ENCODE results near the gene SOWAHA. TPM values are rescaled to one million over a fixed set of nuclear protein-coding genes. Genes with fewer than 3 reads are reported as not detected.

Gene SOWAHA
- total RNA-seq, 4 donors from 2014 or later, result 0.16 to 0.75 (median 0.37) TPM

- no peak for TF ChIP-seq CTCF (IDR thresholded peaks at IDR 0.05; ENCODE audit: low read depth)
These were observed 7.2 kb downstream of the SOWAHA start for GRCh38 chr5:132820162-132820754.

- no peak for TF ChIP-seq CTCF (IDR thresholded peaks at IDR 0.05; ENCODE audit: low read depth)
These were observed 8.2 kb downstream of the SOWAHA start for GRCh38 chr5:132821350-132821749.

DNA sequence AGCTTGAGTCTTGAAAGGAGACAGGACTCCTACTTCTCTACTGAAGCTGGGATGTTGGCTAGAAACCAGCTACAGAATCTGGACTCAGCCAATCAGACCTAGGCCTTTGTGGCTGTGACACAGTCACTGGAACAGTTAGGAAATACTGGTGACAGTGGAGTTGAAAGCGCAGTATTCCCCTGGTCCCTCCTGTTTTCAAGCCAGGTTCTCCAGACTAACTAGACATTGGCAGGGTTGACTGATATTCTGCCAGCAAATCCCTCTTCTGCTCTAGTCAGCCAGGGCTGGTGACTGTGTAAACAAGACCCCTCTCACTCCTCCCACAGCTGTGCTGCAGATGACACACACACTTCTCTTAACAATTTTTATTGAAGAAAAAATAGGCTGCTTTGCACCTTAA, 8.7 kb downstream of the SOWAHA start:
- TF ChIP-seq CTCF (IDR thresholded peaks at IDR 0.05; ENCODE audit: low read depth), result no peak

DNA sequence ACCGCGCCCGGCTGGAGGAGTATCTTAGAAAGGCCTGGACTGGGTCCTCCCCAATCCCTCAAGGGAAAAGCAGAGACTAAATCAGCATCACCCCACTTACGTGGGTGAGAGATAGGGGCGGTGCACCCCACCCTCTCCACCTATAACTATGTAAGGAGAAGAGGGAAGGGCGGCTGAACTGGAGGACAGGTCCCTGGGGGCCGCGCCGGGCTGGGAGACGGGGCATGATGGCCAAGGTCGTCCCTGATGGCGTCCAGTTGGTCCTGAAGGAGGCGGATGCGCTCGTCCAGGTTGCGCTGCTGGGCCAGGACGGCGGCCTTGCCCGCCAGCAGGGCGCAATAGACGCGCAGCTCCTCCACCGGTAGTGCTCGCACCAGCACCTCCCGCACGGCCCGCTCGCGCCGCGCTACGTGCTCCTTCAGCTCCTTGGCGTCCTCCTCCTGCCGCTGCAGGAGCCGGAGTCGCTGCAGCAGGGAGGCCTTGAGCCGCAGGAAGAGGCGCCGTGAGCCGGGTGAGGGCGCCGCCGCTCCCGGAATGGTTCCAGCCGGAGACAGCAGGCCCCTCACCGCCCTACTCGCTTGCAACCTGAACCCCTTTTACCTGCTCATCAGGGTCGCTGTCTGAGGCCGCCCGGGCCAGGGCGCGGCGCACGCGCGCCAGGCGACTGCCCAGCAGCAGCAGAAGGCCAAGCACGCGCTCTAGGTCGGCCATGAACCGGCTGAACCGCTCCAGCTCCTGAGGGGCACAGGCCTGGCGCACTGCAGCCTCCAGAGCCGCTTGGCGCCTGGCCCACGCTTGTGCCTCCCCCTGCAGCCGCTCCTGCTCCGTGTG, 9.8 kb downstream of the SOWAHA start:
- no peak for TF ChIP-seq CTCF (IDR thresholded peaks at IDR 0.05; ENCODE audit: low read depth)

DNA sequence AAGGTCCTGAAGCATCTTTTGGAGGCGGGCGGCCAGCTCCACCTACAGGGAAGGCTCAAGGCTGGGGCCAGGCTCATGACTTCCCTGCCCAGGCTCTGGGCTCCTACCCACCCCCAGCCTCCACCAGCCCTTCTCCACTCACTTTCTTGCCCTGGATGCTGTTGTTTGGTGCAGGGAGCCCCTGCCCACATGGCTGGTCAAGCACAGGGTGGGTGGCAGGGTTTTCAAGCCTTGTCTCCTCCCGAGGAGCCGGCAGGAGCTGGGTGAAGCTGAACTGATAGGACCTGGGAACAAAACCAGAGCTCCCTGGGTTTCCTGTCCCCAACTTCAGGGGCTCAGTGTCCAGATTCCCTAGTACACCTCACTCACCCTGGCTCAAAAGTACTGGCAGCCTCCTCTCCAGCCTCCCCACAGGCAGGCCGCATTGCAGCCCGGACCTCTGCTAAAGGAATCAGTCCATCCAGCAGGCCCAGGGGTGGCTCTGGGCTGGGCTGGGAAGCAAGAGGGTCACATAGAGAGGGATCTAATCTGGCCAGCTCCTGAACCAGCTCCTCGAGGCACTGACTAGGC, 10.5 kb downstream of the SOWAHA start:
- no peak for TF ChIP-seq CTCF (IDR thresholded peaks at IDR 0.05; ENCODE audit: low read depth)

DNA sequence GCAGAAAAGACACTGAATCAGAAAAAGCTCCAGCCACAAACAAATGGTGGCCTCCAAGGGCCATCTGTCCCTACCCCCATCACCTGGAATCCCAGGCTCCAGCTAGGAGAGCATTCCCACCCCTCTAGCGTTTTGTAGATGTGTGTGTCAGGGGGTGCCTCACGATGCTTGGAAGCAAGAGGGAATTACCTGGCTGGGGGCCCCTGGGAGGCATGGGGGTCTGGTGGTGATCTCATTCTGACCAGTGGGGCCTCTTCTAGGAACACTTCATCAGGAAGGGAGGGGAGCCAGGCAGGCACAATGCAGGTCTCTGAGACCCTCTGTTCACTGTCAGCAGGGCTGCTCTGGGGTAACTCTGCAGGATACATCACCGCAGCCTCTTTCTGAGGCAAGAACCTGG, 11.3 kb downstream of the SOWAHA start:
- TF ChIP-seq CTCF (IDR thresholded peaks at IDR 0.05; ENCODE audit: low read depth), result no peak

Data from subcutaneous adipose tissue (tissue), 4 donors.